GM12872 (cell line): ENCODE measurements around the gene PDX1.

Experiments used
- TF ChIP-seq, protein P1 (sequence below): IDR thresholded peaks from 3 replicates; pipeline ENCODE4 v1.5.1; 2011; ENCODE audit warnings: low read depth, mild to moderate bottlenecking, low read length, moderate library complexity; ENCODE audit not compliant: insufficient read depth

Gene PDX1

DNA sequence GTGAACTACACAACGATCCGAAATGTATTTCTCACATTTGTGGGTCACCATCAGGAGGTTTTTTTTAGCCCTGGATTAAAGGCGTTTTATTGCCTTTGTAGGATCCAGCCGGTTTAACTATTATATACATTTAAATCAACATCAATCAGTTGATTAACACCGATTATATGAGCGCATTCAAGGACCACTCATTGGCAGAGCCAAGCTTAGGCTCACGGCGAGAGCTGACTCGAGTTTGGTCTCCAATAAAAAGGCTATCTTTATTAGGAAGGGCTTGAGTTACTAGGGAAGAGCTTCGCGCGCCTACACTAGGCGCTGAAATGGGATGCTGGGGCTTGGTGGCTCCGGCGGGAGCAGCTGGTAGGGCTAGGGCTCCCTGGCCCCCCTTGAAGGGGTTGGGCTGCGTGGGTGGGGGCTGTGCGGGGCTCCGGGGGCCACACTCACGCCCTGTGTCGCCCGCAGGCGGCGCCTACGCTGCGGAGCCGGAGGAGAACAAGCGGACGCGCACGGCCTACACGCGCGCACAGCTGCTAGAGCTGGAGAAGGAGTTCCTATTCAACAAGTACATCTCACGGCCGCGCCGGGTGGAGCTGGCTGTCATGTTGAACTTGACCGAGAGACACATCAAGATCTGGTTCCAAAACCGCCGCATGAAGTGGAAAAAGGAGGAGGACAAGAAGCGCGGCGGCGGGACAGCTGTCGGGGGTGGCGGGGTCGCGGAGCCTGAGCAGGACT, 4.2 kb downstream of the PDX1 start:
- TF ChIP-seq, protein P1, sequence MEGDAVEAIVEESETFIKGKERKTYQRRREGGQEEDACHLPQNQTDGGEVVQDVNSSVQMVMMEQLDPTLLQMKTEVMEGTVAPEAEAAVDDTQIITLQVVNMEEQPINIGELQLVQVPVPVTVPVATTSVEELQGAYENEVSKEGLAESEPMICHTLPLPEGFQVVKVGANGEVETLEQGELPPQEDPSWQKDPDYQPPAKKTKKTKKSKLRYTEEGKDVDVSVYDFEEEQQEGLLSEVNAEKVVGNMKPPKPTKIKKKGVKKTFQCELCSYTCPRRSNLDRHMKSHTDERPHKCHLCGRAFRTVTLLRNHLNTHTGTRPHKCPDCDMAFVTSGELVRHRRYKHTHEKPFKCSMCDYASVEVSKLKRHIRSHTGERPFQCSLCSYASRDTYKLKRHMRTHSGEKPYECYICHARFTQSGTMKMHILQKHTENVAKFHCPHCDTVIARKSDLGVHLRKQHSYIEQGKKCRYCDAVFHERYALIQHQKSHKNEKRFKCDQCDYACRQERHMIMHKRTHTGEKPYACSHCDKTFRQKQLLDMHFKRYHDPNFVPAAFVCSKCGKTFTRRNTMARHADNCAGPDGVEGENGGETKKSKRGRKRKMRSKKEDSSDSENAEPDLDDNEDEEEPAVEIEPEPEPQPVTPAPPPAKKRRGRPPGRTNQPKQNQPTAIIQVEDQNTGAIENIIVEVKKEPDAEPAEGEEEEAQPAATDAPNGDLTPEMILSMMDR: no peak

DNA sequence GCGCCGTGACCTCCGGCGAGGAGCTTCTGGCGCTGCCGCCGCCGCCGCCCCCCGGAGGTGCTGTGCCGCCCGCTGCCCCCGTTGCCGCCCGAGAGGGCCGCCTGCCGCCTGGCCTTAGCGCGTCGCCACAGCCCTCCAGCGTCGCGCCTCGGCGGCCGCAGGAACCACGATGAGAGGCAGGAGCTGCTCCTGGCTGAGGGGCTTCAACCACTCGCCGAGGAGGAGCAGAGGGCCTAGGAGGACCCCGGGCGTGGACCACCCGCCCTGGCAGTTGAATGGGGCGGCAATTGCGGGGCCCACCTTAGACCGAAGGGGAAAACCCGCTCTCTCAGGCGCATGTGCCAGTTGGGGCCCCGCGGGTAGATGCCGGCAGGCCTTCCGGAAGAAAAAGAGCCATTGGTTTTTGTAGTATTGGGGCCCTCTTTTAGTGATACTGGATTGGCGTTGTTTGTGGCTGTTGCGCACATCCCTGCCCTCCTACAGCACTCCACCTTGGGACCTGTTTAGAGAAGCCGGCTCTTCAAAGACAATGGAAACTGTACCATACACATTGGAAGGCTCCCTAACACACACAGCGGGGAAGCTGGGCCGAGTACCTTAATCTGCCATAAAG, 4.8 kb downstream of the PDX1 start:
- TF ChIP-seq, protein P1: no peak

DNA sequence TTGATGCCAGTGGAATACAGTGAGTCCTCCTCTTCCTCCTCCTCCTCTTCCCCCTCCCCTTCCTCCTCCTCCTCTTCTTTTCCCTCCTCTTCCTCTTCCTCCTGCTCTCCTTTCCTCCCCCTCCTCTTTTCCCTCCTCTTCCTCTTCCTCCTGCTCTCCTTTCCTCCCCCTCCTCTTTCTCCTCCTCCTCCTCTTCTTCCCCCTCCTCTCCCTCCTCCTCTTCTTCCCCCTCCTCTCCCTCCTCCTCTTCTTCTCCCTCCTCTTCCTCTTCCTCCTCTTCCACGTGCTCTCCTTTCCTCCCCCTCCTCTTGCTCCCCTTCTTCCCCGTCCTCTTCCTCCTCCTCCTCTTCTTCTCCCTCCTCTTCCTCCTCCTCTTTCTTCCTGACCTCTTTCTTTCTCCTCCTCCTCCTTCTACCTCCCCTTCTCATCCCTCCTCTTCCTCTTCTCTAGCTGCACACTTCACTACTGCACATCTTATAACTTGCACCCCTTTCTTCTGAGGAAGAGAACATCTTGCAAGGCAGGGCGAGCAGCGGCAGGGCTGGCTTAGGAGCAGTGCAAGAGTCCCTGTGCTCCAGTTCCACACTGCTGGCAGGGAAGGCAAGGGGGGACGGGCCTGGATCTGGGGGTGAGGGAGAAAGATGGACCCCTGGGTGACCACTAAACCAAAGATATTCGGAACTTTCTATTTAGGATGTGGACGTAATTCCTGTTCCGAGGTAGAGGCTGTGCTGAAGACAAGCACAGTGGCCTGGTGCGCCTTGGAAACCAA, 5.6 kb downstream of the PDX1 start:
- TF ChIP-seq, protein P1: no peak

DNA sequence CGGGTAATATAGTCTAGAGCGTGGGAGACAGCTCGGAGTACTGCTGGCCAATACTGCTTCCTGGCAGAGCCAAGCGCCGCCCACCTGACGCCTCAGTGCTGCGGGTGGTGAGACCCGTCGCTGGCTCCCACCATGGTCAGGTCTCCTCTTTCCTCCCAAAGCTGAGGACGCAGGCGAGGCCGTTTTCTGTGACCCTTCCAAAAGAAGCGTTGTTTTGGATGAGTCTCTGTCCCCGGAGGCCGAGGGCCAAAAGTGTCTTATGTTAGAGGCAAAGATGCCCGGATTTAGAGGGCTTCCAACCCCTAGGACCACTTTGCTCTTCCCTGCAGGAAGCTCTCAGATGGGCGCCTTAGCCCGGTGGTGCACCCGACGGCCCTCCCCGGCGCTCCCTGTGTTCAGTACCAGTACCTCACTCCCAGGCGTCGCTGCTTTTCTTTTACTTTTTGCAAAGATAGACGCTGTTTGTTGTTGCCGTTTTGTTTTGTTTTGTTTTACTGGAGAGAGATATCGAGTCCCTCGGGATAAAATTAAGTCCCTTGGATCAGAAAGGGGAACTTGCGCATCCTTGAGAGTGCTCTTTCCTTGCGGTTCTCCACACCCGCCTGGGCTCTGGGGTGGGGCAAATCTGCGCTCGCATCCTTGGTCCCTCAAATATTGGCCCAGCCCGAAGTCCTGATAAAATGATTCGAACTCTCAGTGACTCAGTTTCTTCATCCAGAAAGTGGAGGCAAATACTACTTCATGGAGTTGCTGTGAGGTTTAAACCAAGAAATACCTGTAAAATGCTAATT, 7.0 kb downstream of the PDX1 start:
- TF ChIP-seq, protein P1: no peak

DNA sequence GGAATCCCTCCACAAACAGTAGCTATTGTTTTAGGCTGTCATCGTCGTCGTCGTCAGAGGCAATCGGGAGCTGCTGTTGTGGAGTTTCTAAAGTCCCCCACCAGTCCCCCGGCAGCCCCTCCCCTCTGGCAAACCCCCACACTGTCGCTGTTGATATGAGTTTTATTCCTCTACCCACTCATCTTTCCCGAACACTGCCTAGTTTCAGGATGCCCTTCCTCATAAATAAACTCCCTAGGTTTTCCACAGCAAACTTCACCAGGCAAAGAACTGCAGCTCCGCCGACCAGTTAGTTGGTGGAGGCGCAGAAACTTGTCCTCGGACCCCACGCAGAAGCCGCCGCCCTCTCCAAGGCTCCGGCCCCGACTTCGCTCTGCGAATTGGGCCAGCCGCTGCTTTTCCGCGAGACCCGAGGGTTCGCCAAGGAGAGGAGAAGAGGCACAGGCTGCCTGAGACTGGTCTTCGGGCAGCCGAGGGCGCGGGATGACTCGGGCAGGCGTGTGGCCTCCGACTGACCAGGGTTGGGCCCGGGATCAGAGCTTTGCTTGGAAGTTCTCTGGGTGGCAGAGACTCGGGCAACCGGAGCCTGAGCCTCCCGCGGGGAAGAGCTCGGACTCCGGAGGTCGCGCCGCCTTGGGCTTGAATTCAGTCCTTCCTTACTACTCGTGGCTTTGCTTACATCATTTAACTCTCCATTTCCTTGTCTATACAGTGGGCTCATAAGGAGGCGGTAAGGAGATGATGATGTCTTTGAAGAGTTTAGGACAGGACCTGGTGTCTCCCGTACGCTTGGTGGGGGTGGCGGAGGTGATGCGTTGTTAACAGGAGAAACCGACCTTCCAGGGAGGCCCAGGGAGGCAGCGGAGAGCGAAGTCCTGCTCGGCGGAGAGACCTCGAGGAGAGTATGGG, 7.9 kb downstream of the PDX1 start:
- TF ChIP-seq, protein P1: no peak

DNA sequence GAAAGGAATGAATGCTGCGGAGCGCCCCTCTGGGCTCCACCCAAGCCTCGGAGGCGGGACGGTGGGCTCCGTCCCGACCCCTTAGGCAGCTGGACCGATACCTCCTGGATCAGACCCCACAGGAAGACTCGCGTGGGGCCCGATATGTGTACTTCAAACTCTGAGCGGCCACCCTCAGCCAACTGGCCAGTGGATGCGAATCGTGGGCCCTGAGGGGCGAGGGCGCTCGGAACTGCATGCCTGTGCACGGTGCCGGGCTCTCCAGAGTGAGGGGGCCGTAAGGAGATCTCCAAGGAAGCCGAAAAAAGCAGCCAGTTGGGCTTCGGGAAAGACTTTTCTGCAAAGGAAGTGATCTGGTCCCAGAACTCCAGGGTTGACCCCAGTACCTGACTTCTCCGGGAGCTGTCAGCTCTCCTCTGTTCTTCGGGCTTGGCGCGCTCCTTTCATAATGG, 8.6 kb downstream of the PDX1 start:
- TF ChIP-seq, protein P1: no peak
